BLaER1 (cell line): Measurements from ENCODE around the gene EBF3.

Experiments used
- H3K27ac ChIP-seq: shearing (Covaris generic); formaldehyde crosslinking; 2 replicates; pipeline ENCODE4 v1.8.1; 2022
- H3K27me3 ChIP-seq: shearing (Covaris generic); formaldehyde crosslinking; 2 replicates; pipeline ENCODE4 v1.8.1; 2022
- H3K36me3 ChIP-seq: shearing (Covaris generic); formaldehyde crosslinking; 2 replicates; pipeline ENCODE4 v1.8.1; 2022
- H3K4me1 ChIP-seq: shearing (Covaris generic); formaldehyde crosslinking; 2 replicates; pipeline ENCODE4 v1.8.1; 2022
- H3K4me2 ChIP-seq: shearing (Covaris generic); formaldehyde crosslinking; 2 replicates; pipeline ENCODE4 v1.8.1; 2022
- H3K4me3 ChIP-seq: shearing (Covaris generic); formaldehyde crosslinking; 2 replicates; pipeline ENCODE4 v1.8.1; 2022
- H3K9ac ChIP-seq: shearing (Covaris generic); formaldehyde crosslinking; 2 replicates; pipeline ENCODE4 v1.8.1; 2022
- H3K9me3 ChIP-seq: shearing (Covaris generic); formaldehyde crosslinking; 2 replicates; pipeline ENCODE4 v1.8.1; 2022
- H4K20me1 ChIP-seq: shearing (Covaris generic); formaldehyde crosslinking; 2 replicates; pipeline ENCODE4 v1.8.1; 2022
- Cebpa-rat ChIP-seq: shearing (Covaris generic); IDR thresholded peaks from 2 replicates; pipeline ENCODE4 v1.8.1; 2022

Gene EBF3

GRCh38 chr10:129840196-129840590 is 123.9 kb downstream of the EBF3 start:
- no peaks in the 10 kb centered on the region for H3K27me3 ChIP-seq
- no peaks in the 10 kb centered on the region for H3K9me3 ChIP-seq
- H3K9ac ChIP-seq: no peak overlapping the region
- no peak for TF ChIP-seq Cebpa-rat
- no peaks in the 10 kb centered on the region for H3K4me1 ChIP-seq
- H3K4me2 ChIP-seq: no peak overlapping the region
- H4K20me1 ChIP-seq: no peaks in the 10 kb centered on the region
- no peak overlapping the region for H3K4me3 ChIP-seq
- no peak overlapping the region for H3K27ac ChIP-seq
- no peaks in the 10 kb centered on the region; the same call in 1 of the 2 replicates for H3K36me3 ChIP-seq

- Histone ChIP-seq H3K4me2 (no peak overlapping the region), H3K4me1 (no peaks in the 10 kb centered on the region), H3K27ac (no peak overlapping the region), H3K9ac (no peak overlapping the region), H3K27me3 (no peaks in the 10 kb centered on the region), H4K20me1 (no peaks in the 10 kb centered on the region), H3K9me3 (no peaks in the 10 kb centered on the region), H3K4me3 (no peak overlapping the region), H3K36me3 (no peaks in the 10 kb centered on the region; the same call in 1 of the 2 replicates)
- TF ChIP-seq Cebpa-rat: no peak
Measured at GRCh38 chr10:129839285-129840195, 124.5 kb downstream of the EBF3 start.

- no peaks in the 10 kb centered on the region for H3K9me3 ChIP-seq
- H3K4me1 ChIP-seq: no peaks in the 10 kb centered on the region
- no peaks in the 10 kb centered on the region; the same call in 1 of the 2 replicates for H3K36me3 ChIP-seq
- no peak overlapping the region for H3K4me2 ChIP-seq
- H3K9ac ChIP-seq: no peak overlapping the region
- no peaks in the 10 kb centered on the region for H3K27me3 ChIP-seq
- no peak overlapping the region for H3K27ac ChIP-seq
- H4K20me1 ChIP-seq: no peaks in the 10 kb centered on the region
- no peak for TF ChIP-seq Cebpa-rat
- no peak overlapping the region for H3K4me3 ChIP-seq
Measured at GRCh38 chr10:129838794-129839193, 125.3 kb downstream of the EBF3 start.

- Histone ChIP-seq H3K27me3 (no peaks in the 10 kb centered on the region), H3K4me1 (no peaks in the 10 kb centered on the region), H3K36me3 (no peaks in the 10 kb centered on the region; the same call in 1 of the 2 replicates), H3K9ac (no peak overlapping the region), H3K4me2 (no peak overlapping the region), H3K9me3 (no peaks in the 10 kb centered on the region), H3K4me3 (no peak overlapping the region), H4K20me1 (no peaks in the 10 kb centered on the region), H3K27ac (no peak overlapping the region)
- TF ChIP-seq Cebpa-rat: no peak
Measured at GRCh38 chr10:129837909-129838582, 126.0 kb downstream of the EBF3 start.

- no peak overlapping the region for H3K4me2 ChIP-seq
- H3K9ac ChIP-seq: no peak overlapping the region
- no peaks in the 10 kb centered on the region for H3K4me1 ChIP-seq
- no peaks in the 10 kb centered on the region; the same call in 1 of the 2 replicates for H3K36me3 ChIP-seq
- TF ChIP-seq Cebpa-rat: no peak
- H3K4me3 ChIP-seq: no peak overlapping the region
- no peaks in the 10 kb centered on the region for H4K20me1 ChIP-seq
- H3K27me3 ChIP-seq: no peaks in the 10 kb centered on the region
- H3K9me3 ChIP-seq: no peaks in the 10 kb centered on the region
- H3K27ac ChIP-seq: no peak overlapping the region
Measured at GRCh38 chr10:129836253-129836652, 127.8 kb downstream of the EBF3 start.

- no peak for TF ChIP-seq Cebpa-rat
- 0 out of 2 replicates have a peak, but pooled peaks cover 4% of the 10 kb centered on the region for H3K4me1 ChIP-seq
- H3K27ac ChIP-seq: no peak overlapping the region
- H3K9ac ChIP-seq: no peak overlapping the region
- H3K36me3 ChIP-seq: no peaks in the 10 kb centered on the region; the same call in 1 of the 2 replicates
- no peaks in the 10 kb centered on the region for H3K27me3 ChIP-seq
- H3K4me3 ChIP-seq: no peak overlapping the region
- H4K20me1 ChIP-seq: no peaks in the 10 kb centered on the region
- H3K4me2 ChIP-seq: no peak overlapping the region
- H3K9me3 ChIP-seq: no peaks in the 10 kb centered on the region
Measured at GRCh38 chr10:129833994-129834739, 129.9 kb downstream of the EBF3 start.

GRCh38 chr10:129833468-129833950 is 130.6 kb downstream of the EBF3 start:
- TF ChIP-seq Cebpa-rat: no peak
- H3K4me3 ChIP-seq: no peak overlapping the region
- no peaks in the 10 kb centered on the region for H4K20me1 ChIP-seq
- no peak overlapping the region for H3K4me2 ChIP-seq
- H3K27ac ChIP-seq: no peak overlapping the region
- 0 out of 2 replicates have a peak, but pooled peaks cover 4% of the 10 kb centered on the region for H3K4me1 ChIP-seq
- H3K27me3 ChIP-seq: no peaks in the 10 kb centered on the region
- H3K9me3 ChIP-seq: no peaks in the 10 kb centered on the region
- no peaks in the 10 kb centered on the region for H3K36me3 ChIP-seq
- H3K9ac ChIP-seq: no peak overlapping the region

GRCh38 chr10:129832573-129833467 is 131.3 kb downstream of the EBF3 start:
- H4K20me1 ChIP-seq: no peaks in the 10 kb centered on the region
- H3K27ac ChIP-seq: no peak overlapping the region
- 0 out of 2 replicates have a peak, but pooled peaks cover 4% of the 10 kb centered on the region for H3K4me1 ChIP-seq
- no peaks in the 10 kb centered on the region for H3K9me3 ChIP-seq
- no peak overlapping the region for H3K4me3 ChIP-seq
- no peak for TF ChIP-seq Cebpa-rat
- H3K27me3 ChIP-seq: no peaks in the 10 kb centered on the region
- no peak overlapping the region for H3K9ac ChIP-seq
- no peaks in the 10 kb centered on the region for H3K36me3 ChIP-seq
- no peak overlapping the region for H3K4me2 ChIP-seq

- no peaks in the 10 kb centered on the region for H3K36me3 ChIP-seq
- no peak overlapping the region for H3K4me2 ChIP-seq
- no peak overlapping the region for H3K4me3 ChIP-seq
- TF ChIP-seq Cebpa-rat: no peak
- 0 out of 2 replicates have a peak, but pooled peaks cover 4% of the 10 kb centered on the region for H3K4me1 ChIP-seq
- H3K27ac ChIP-seq: no peak overlapping the region
- no peaks in the 10 kb centered on the region for H3K9me3 ChIP-seq
- H4K20me1 ChIP-seq: no peaks in the 10 kb centered on the region
- no peaks in the 10 kb centered on the region for H3K27me3 ChIP-seq
- H3K9ac ChIP-seq: no peak overlapping the region
Measured at GRCh38 chr10:129831150-129831549, 132.9 kb downstream of the EBF3 start.
